Natural killer cell (primary cell): ENCODE results near the gene MDGA2. TPM values are rescaled to one million over a fixed set of nuclear protein-coding genes. Genes with fewer than 3 reads are reported as not detected.
"Not testable (repeated sequence)": the region's sequence is repeated elsewhere in the genome, so short reads cannot be mapped to it uniquely, and the experiment has no call there.

Experiments used
- ATAC-seq, 3 donors: fragments of 150-1000 bp in 2 of 3; fragments of 200-7000 bp in 1 of 3; cut with Tn5 transposase; 1 replicate in 1 of 3; 2 replicates in 2 of 3; pipeline ENCODE4 v1.10.0; 2021; ENCODE audit warnings: mild to moderate bottlenecking in 2 of 3, moderate library complexity in 2 of 3
- DNase-seq, 2 donors: peaks; one replicate each; pipeline versions ENCODE4 v3.0.0 to v3.0.0-alpha.2; 2013 to 2021; ENCODE audit warnings: mixed read lengths in 1 of 2
- H3K27ac ChIP-seq: one replicate; pipeline ENCODE4 v1.5.1; 2013; ENCODE audit warnings: mild to moderate bottlenecking, low read length
- H3K27me3 ChIP-seq: one replicate; pipeline ENCODE4 v1.6.1; 2013; ENCODE audit warnings: low read length; ENCODE audit not compliant: control insufficient read depth, insufficient read depth
- H3K36me3 ChIP-seq: one replicate; pipeline ENCODE4 v1.6.1; 2013; ENCODE audit warnings: low read length; ENCODE audit not compliant: control insufficient read depth, insufficient read depth
- H3K4me1 ChIP-seq: one replicate; pipeline ENCODE4 v1.6.1; 2013; ENCODE audit warnings: low read length; ENCODE audit not compliant: control insufficient read depth, insufficient read depth
- H3K4me3 ChIP-seq: one replicate; pipeline ENCODE4 v1.5.1; 2013; ENCODE audit warnings: low read length
- H3K9me3 ChIP-seq: one replicate; pipeline ENCODE4 v1.6.1; 2013; ENCODE audit warnings: low read length; ENCODE audit not compliant: control insufficient read depth, insufficient read depth
- H3K27ac Mint-ChIP-seq, 2 donors: one replicate each; pipeline ENCODE4 v1.8.0; 2022; ENCODE audit warnings: mild to moderate bottlenecking in 2 of 2, mixed read lengths in 2 of 2, moderate library complexity in 1 of 2
- H3K27me3 Mint-ChIP-seq, 2 donors: one replicate each; pipeline ENCODE4 v1.8.0; 2022; ENCODE audit warnings: low read depth in 2 of 2, mixed read lengths in 2 of 2
- H3K36me3 Mint-ChIP-seq: one replicate; pipeline ENCODE4 v1.8.0; 2022; ENCODE audit warnings: mixed read lengths
- H3K4me1 Mint-ChIP-seq, 2 donors: one replicate each; pipeline ENCODE4 v1.8.0; 2022; ENCODE audit warnings: mixed read lengths in 2 of 2
- H3K4me3 Mint-ChIP-seq: one replicate; pipeline ENCODE4 v1.8.0; 2022; ENCODE audit warnings: mild to moderate bottlenecking, moderate library complexity, mixed read lengths
- H3K9me3 Mint-ChIP-seq, 2 donors: one replicate each; pipeline ENCODE4 v1.8.0; 2022; ENCODE audit warnings: mixed read lengths in 2 of 2
- WGBS: methylation state at CpG from one replicate; pipeline ENCODE4 v1.1.7; 2013; ENCODE audit warnings: missing lambda C conversion rate; ENCODE audit not compliant: insufficient coverage; 5-methylcytosine and 5-hydroxymethylcytosine counted together
- intact Hi-C: fragments of 100-400 bp; cut with micrococcal nuclease; formaldehyde crosslinking; loops from one replicate; pipeline ENCODE4 v1.14.2; 2022
- total RNA-seq, 4 donors: library from RNA; stranded (reverse); fragments of 120-200 nt in 1 of 4; gene quantifications; one replicate each; pipeline versions ENCODE4 v1.2.3 to v1.2.4, GENCODE V29; 2013 to 2022
- TF ChIP-seq, protein P1 (sequence below): fragments of 200-600 bp; IDR thresholded peaks from one replicate; pipeline ENCODE4 v1.8.0; 2022; ENCODE audit warnings: antibody characterized with exemption

The MDGA2 gene
- total RNA-seq, 3 donors from 2014 or later (not counting 1 experiment from before 2014, with no cell fraction given) = not detected

DNA sequence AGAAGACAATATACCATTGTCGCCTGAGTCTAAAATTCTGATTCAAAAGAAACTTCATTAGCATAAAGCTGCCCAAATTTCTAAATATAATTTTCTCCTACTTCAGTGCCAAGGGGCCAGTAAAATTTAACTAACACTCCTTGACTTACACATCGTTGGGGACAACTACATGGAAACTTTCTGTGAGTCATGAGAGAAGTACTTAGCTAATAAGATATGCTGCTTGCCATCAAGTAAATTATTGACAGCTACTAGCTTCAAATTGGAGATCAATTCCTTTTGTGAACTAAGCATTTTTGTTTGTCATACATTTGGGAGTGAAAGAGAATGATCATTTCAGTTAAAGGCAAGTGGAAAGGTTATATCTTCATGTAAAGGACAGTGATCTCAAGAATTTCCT is 373.3 kb downstream of the MDGA2 start:
- ATAC-seq (no peak), DNase-seq (no peak)
- Mint-ChIP-seq H3K27ac (no peak overlapping the region), H3K9me3 (peaks cover 4 to 9% of the 10 kb centered on the region in 2 donors), H3K4me3 (no peak overlapping the region), H3K4me1 (no peaks in the 10 kb centered on the region), H3K27me3 (no peaks in the 10 kb centered on the region), H3K36me3 (no peaks in the 10 kb centered on the region)
- Histone ChIP-seq H3K9me3 (no peaks in the 10 kb centered on the region), H3K27me3 (no peaks in the 10 kb centered on the region), H3K4me3 (no peak overlapping the region), H3K27ac (no peak overlapping the region), H3K36me3 (no peaks in the 10 kb centered on the region), H3K4me1 (no peaks in the 10 kb centered on the region)
- intact Hi-C loops = no loop called here
- WGBS = 100% methylated on average over 1 of the region's 2 CpGs
- TF ChIP-seq, protein P1, sequence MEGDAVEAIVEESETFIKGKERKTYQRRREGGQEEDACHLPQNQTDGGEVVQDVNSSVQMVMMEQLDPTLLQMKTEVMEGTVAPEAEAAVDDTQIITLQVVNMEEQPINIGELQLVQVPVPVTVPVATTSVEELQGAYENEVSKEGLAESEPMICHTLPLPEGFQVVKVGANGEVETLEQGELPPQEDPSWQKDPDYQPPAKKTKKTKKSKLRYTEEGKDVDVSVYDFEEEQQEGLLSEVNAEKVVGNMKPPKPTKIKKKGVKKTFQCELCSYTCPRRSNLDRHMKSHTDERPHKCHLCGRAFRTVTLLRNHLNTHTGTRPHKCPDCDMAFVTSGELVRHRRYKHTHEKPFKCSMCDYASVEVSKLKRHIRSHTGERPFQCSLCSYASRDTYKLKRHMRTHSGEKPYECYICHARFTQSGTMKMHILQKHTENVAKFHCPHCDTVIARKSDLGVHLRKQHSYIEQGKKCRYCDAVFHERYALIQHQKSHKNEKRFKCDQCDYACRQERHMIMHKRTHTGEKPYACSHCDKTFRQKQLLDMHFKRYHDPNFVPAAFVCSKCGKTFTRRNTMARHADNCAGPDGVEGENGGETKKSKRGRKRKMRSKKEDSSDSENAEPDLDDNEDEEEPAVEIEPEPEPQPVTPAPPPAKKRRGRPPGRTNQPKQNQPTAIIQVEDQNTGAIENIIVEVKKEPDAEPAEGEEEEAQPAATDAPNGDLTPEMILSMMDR = no peak

DNA sequence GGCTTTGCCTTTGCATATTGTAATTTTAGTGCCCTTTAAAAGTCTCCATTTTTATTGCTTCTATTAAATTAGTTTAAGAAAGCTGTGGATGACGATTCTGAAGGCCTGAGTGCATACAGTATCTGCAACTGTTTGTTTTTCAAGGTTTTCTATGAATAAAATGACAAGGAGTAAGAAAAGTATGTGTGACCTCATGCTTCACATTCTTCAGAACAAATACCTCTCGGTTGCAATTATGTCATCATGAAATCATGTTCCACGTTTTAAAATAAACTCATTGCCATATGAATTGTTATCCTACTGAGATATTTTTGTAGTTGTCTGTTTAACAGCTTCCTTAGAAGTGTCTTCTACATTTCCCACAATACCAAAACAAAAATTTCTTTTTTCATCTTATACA is 374.6 kb downstream of the MDGA2 start:
- no peaks in the 10 kb centered on the region for H3K9me3 ChIP-seq
- no peaks in the 10 kb centered on the region for H3K27me3 ChIP-seq
- no peaks in the 10 kb centered on the region for H3K4me1 Mint-ChIP-seq
- intact Hi-C loops = no loop called here
- H3K36me3 ChIP-seq = no peaks in the 10 kb centered on the region
- H3K4me3 Mint-ChIP-seq = no peak overlapping the region
- no peaks in the 10 kb centered on the region for H3K36me3 Mint-ChIP-seq
- H3K27ac ChIP-seq = no peak overlapping the region
- no peak for DNase-seq
- H3K9me3 Mint-ChIP-seq = peaks cover 5 to 6% of the 10 kb centered on the region in 2 donors
- no peaks in the 10 kb centered on the region for H3K4me1 ChIP-seq
- WGBS = 80% methylated on average over 1 of the region's 3 CpGs
- ATAC-seq = no peak
- no peaks in the 10 kb centered on the region for H3K27me3 Mint-ChIP-seq
- TF ChIP-seq, protein P1 = no peak
- H3K4me3 ChIP-seq = no peak overlapping the region
- H3K27ac Mint-ChIP-seq = no peak overlapping the region

DNA sequence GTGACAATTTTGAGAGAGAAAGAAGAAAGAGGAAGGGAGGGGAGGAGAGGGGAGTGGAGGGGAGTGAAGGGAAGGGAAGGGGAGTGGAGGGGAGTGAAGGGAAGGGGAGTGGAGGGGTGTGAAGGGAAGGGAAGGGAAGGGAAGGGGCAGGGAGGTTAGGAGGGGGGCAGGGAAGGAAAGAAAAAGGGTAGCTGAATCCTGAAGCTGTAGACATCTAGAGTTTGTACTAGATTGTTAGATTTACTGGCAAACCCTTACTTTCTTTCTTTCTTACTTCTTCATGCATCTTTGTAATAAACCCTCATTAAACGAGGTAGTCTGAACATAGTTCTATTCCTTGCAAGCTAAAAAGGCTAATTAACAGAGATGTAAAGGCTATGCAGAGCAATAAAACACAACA is 378.0 kb downstream of the MDGA2 start:
- ATAC-seq (no peak), DNase-seq (no peak)
- H3K27ac ChIP-seq = no peak overlapping the region
- no peaks in the 10 kb centered on the region for H3K27me3 ChIP-seq
- H3K4me3 ChIP-seq = no peak overlapping the region
- Mint-ChIP-seq H3K9me3 (peaks cover 0 to 4% of the 10 kb centered on the region in 2 donors), H3K27me3 (no peaks in the 10 kb centered on the region), H3K27ac (no peak overlapping the region), H3K36me3 (no peaks in the 10 kb centered on the region), H3K4me3 (no peak overlapping the region), H3K4me1 (no peaks in the 10 kb centered on the region)
- no peaks in the 10 kb centered on the region for H3K9me3 ChIP-seq
- TF ChIP-seq, protein P1 = no peak
- intact Hi-C loops = no loop called here
- no peaks in the 10 kb centered on the region for H3K4me1 ChIP-seq
- no CpG with 5 or more reads among the region's 1 CpG for WGBS
- no peaks in the 10 kb centered on the region for H3K36me3 ChIP-seq

DNA sequence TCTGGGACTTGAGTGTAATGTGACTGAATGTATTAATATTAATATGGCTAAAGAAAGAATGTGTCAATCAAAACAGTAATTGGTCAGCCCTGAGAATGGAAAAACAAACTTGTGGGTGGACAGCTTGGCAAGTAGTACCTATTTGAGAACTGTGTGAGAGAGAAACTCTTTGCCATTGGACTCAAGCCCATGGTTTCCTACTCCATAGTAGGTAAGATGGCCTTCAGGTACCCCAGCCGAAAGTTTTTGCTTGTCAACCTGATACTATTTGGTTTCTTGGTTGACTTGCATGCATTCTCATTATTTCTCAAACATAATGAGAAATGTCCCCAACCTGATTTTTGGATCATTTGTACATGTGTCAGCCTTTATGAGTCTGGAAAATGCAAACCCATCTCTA is 391.1 kb downstream of the MDGA2 start:
- Histone ChIP-seq H3K4me3 (no peak overlapping the region), H3K9me3 (no peaks in the 10 kb centered on the region), H3K27me3 (no peaks in the 10 kb centered on the region), H3K27ac (no peak overlapping the region), H3K4me1 (no peaks in the 10 kb centered on the region), H3K36me3 (no peaks in the 10 kb centered on the region)
- Mint-ChIP-seq H3K27ac (no peak overlapping the region), H3K9me3 (peaks cover 5 to 7% of the 10 kb centered on the region in 2 donors), H3K4me1 (no peaks in the 10 kb centered on the region), H3K36me3 (no peaks in the 10 kb centered on the region), H3K27me3 (no peaks in the 10 kb centered on the region), H3K4me3 (no peak overlapping the region)
- TF ChIP-seq, protein P1 = no peak
- ATAC-seq (no peak), DNase-seq (no peak)
- WGBS = 100% methylated on average over 1 of the region's 1 CpG
- intact Hi-C loops = no loop called here

DNA sequence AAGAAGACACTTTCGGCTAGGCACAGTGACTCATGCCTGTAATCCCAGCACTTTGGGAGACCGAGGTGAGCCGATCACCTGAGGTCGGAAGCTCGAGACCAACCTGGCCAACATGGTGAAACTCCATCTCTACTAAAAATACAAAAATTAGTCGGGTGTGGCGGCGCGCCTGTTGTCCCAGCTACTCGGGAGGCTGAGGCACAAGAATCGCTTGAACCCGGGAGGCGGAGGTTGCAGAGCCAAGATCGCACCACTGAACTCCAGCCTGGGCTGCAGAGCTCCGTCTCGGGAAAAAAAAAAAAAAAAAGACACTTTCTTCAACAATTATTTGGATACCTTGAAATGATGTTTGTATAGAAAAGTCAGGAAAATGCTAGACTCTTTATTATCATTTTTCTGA is 393.6 kb downstream of the MDGA2 start:
- H3K36me3 Mint-ChIP-seq, H3K27me3 Mint-ChIP-seq, H3K4me1 Mint-ChIP-seq, H3K4me1 ChIP-seq, H3K9me3 Mint-ChIP-seq, H3K27ac ChIP-seq, H3K27me3 ChIP-seq, H3K36me3 ChIP-seq, H3K4me3 ChIP-seq, H3K9me3 ChIP-seq, intact Hi-C loops, DNase-seq, ATAC-seq, H3K27ac Mint-ChIP-seq, H3K4me3 Mint-ChIP-seq: not testable (repeated sequence)
- WGBS = 95% methylated on average over 14 of the region's 16 CpGs
